ENCODE data around the gene YEATS2. TPM values are rescaled to one million over a fixed set of nuclear protein-coding genes. Genes with fewer than 3 reads are reported as not detected.
"Not testable (repeated sequence)": the region's sequence is repeated elsewhere in the genome, so short reads cannot be mapped to it uniquely, and the experiment has no call there.

YEATS2 gene
- total RNA-seq, 1 donor from 2014 or later: 9.0 TPM

DNA sequence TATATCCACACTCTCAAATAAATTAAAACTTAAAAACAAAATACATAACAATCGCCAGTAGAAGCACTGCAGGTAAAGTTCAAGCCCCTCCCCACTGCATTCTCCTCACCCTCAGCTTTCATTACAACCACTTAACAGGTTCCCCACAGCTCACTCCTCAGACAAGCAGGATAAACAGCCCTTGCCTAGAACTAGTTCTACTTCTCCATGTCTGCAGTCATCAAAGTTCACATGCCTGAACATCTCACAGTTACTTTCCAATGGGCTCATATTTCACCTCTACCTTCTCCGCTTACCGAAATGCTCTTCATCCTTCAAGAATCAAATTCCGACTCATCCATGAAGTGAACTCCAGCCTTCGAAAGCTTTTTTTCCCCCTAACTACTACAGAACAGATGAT lies 4.1 kb downstream of the YEATS2 start:
- intact Hi-C loops (cut with DNase I): no loop called here
- DNase-seq (ENCODE audit: missing footprints) (no peak), ATAC-seq (no peak)

DNA sequence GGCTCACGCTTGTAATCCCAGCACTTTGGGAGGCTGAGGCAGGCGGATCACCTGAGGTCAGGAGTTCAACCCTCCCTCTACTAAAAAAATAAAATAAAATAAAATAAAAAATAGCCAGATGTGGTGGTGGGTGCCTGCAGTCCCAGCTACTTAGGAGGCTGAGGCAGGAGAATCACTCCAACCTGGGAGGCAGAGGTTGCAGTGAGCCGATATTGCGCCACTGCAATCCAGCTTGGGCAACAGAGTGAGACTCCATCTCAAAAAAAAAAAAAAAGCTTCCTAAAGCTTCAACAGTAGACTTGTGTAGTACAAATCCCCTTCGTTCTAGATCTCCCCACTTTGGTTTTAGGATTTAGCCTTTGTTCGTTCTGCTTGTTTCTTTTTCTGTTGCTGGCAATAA lies 6.3 kb downstream of the YEATS2 start:
- DNase-seq (ENCODE audit: missing footprints); ATAC-seq; intact Hi-C loops (cut with DNase I): not testable (repeated sequence)

DNA sequence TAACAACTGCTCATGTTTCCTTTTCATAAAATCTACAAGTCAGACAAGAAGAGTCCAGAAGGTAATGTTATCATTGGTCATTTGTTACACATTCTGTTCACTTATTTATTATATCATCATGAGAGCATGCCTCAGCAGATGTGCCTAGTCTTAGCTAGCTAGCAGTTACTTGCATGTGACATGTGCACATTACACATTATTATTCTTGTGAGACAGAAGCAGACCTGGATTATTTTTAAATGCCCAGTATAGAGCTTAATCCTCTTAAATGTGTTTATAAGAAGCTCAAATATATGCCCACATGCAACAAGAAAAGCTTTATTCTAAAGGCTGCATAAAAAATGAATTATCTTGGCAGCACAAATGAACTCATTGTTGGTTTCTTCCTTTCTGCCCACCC lies 12.6 kb downstream of the YEATS2 start:
- DNase-seq (ENCODE audit: missing footprints) (no peak), ATAC-seq (no peak)
- intact Hi-C loops (cut with DNase I): no loop called here

DNA sequence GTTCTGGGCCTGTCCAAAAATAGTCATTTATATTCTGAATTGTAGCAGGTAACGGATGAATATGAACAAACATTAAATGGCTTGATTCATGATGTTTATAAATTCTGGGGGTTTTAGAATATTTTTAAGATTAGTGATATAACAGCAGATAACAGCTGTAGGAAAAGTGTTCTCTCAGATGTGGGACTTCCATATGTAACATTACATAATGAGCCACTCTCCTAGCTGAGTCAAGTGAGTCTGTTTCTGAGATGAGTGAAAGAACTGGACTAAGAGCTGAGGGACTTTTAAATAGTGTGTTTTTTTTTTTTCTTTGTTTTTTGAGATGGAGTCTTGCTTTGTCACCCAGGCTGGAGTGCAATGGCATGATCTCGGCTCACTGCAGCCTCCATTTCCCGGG lies 13.9 kb downstream of the YEATS2 start:
- DNase-seq (ENCODE audit: missing footprints) (no peak), ATAC-seq (no peak)
- intact Hi-C loops (cut with DNase I): no loop called here

DNA sequence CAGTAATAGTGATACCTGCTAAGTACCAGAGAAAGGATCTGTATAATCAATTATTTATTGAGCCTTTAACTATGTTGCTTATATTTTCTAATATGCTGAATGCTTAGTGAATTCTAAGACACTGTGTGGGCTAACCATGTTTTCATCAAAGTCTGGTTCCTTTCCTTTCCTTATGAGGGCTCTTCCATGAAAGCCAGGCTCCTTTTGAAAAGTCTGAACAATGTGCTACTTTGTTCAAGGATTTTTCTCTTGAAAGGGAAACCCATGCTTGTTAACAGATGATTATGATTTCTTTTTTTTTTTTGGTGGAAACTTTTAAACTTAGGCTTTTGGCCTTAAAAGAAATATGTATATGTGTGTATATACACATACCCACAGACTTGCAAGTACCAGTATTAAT lies 17.0 kb downstream of the YEATS2 start:
- ATAC-seq (no peak), DNase-seq (ENCODE audit: missing footprints) (no peak)
- intact Hi-C loops (cut with DNase I): no loop called here

DNA sequence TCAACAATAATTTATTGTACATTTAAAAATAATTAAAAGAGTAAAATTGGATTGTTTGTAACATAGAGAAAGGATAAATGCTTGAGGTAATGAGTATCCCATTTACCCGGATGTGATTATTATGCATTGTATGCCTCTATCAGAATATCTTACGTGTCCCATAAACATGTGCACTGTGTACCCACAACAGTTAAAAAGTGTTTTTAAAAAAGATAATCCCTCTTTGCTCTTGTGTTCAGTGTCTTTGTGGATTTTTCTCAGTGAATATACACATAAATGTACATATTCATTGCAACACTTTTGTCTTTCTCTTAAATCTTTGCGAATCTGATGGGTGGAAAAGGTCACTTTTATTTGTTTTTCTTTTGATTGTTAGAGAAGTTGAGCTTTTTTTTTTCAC lies 20.4 kb downstream of the YEATS2 start:
- intact Hi-C loops (cut with DNase I): no loop called here
- no peak for DNase-seq (ENCODE audit: missing footprints)
- ATAC-seq: no peak

DNA sequence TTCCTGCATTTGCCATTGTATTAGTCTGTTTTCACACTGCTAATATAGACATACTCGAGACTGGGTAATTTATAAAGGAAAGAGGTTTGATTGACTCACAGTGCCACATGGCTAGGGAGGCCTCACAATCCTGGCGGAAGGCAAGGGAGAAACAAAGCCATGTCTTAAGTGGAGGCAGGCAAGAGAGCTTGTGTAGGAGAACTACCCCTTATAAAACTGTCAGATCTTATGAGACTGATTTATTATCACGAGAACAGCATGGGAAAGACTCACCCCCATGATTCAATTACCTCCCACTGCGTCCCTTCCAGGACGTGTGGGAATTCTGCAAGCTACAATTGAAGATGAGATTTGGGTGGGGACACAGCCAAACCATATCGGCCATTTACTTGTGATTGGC lies 27.8 kb downstream of the YEATS2 start:
- intact Hi-C loops (cut with DNase I): no loop called here
- no peak for ATAC-seq
- DNase-seq (ENCODE audit: missing footprints): no peak

DNA sequence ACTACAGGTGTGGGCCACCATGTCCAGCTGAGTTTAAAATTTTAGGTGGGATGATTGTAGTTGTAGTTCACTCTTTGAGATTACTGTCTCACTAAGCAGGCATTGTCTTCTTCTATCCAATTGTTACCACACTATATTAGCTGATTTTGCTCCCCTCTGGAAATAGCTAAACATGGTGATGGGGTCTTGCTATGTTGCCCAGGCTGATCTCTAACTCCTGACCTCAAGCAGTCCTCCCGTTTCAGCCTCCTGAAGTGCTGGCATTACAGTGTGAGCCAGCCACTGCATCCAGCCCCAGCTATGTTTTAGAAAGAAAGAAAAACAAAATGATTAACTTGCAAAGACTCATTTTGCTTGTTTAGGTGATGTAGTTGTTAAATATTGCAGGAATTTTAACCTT lies 30.6 kb downstream of the YEATS2 start:
- intact Hi-C loops (cut with DNase I): no loop called here
- no peak for ATAC-seq
- no peak for DNase-seq (ENCODE audit: missing footprints)

DNA sequence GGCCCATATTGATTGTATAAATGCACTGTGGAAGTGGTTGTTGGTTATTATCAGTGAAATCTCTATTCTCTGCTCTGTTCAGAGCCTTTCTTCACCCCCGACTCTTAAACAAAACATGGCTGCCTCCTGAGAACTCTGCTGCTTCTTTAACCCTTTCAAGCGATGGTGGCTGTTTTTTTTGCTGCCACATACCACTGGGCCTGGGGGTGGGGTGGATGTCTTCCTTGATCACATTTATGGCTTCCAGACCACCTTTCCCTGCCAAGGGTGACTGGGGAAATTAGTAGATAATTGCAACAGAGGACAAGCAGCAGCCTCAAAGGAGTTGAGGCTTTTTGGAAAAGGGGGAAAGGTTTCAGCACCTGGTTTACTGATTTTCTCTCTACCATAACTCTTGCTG lies 32.8 kb downstream of the YEATS2 start:
- intact Hi-C loops (cut with DNase I): no loop called here
- ATAC-seq: no peak
- no peak for DNase-seq (ENCODE audit: missing footprints)

DNA sequence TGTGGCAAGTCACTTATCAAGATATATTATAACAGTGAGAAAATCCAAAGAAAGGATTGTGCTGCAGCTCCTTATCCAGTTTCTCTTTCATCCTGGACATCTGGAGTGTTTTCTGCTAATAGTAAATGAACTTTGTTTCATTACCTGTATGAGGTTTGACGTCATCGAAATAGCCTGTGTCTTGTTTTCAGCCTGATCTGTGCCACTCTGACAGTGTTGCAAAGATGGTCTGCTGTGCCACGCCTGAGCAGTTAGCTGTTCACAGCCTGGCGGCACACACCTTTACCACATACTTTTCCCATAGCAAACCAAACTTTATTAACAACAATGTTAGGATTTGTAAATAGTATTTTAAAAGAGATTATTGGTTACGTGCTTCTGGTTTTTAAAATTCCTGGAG lies 34.0 kb downstream of the YEATS2 start:
- intact Hi-C loops (cut with DNase I): no loop called here
- no peak for ATAC-seq
- DNase-seq (ENCODE audit: missing footprints): no peak

DNA sequence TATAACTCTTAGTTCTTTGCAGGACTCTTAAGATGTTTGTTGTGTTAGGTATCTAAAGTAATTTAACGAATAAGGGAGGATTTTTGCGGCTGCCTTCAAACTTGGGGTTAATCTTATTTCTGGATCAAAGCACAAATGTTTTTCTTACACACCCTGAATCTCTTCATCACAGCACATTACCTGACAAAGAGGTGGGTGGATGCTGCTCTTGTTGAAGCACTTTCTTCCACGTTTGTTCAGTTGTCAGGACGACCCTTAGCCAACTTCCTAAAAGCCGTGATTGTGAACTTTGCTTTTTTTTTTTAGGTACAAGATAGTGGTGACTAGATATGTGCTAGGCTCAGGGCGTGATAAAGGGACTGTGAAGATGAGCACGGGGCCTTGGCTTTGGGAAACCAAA lies 36.0 kb downstream of the YEATS2 start:
- intact Hi-C loops (cut with DNase I): no loop called here
- ATAC-seq (no peak), DNase-seq (ENCODE audit: missing footprints) (no peak)

DNA sequence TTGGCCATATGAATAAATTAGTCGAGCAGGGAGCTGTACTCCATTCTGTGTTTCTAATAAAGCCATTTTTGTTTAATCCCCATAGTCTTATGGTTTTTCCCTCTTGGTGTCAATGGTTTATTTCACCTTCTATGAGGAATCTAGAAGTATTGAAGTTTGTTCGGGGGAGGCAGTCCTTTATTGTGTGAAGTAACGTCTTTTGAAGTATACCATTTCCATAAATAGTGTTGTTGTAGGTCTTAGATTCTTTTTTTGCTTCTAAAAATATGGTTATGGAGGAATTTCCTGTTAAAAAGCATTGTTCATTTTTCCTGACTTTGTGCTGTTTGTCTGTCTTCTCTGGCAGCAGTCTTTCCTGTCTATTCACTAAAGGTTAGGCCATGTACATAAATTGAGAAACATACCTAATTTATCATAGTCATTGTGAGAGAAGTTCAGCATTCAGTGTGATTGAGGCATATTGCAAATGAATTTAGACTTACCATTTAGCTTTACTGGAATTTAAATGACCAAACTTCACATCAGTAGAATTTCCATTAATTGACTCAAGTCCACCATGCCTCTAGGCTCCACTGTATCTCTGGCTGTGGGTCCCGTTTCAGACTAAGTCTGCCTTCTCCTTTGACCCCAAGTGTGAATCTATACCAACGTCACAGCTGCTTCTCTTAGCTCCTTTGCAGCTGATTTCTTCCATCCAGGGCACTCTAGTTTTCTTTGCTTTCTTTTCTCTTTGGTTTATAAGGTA lies 37.3 kb downstream of the YEATS2 start:
- intact Hi-C loops (cut with DNase I): no loop called here
- DNase-seq (ENCODE audit: missing footprints) (no peak), ATAC-seq (no peak)

DNA sequence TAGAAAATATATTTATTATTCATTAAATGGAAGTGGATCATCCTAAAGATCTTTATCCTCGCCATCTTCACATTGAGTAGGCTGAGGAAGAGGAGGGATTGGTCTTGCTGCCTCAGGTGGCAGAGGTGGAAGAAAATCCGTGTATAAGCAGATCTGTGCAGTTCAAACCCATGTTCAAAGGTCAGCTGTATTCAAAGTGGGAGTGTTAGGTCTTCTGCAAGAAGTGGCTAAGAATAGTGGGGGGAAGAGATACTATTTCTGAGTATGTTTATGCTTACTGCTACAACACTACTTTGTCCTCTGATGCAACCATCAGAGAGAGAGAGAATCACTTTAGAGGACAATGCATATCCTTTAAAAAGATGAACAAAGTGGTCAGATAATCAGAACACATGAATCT lies 39.5 kb downstream of the YEATS2 start:
- DNase-seq (ENCODE audit: missing footprints) (no peak), ATAC-seq (no peak)
- intact Hi-C loops (cut with DNase I): no loop called here

DNA sequence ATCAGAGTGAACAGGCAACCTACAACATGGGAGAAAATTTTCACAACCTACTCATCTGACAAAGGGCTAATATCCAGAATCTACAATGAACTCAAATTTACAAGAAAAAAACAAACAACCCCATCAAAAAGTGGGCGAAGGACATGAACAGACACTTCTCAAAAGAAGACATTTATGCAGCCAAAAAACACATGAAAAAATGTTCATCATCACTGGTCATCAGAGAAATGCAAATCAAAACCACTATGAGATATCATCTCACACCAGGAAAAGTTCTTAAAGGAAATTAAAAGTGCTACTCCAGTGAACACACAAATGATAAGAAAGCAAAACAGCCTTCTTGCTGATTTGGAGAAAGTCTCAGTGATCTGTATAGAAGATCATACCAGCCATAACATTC lies 42.6 kb downstream of the YEATS2 start:
- DNase-seq (ENCODE audit: missing footprints); intact Hi-C loops (cut with DNase I); ATAC-seq: not testable (repeated sequence)

DNA sequence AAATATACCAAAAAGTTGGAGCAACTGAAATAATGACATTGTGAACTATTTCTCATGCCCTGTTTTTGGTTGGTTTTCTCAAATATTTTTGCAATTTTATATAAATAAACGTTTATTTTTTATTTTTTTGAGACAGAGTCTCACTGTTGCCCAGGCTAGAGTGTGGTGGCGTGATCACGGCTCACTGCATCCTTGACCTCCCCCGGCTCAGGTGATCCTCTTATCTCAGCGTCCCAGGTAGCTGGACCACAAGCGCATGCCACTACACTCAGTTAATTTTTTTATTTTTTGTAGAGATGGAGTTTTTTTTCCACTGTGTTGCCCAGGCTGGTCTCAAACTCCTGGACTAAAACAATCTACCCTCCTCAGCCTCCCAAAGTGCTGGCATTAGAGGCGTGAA lies 45.6 kb downstream of the YEATS2 start:
- DNase-seq (ENCODE audit: missing footprints): no peak
- no peak for ATAC-seq

DNA sequence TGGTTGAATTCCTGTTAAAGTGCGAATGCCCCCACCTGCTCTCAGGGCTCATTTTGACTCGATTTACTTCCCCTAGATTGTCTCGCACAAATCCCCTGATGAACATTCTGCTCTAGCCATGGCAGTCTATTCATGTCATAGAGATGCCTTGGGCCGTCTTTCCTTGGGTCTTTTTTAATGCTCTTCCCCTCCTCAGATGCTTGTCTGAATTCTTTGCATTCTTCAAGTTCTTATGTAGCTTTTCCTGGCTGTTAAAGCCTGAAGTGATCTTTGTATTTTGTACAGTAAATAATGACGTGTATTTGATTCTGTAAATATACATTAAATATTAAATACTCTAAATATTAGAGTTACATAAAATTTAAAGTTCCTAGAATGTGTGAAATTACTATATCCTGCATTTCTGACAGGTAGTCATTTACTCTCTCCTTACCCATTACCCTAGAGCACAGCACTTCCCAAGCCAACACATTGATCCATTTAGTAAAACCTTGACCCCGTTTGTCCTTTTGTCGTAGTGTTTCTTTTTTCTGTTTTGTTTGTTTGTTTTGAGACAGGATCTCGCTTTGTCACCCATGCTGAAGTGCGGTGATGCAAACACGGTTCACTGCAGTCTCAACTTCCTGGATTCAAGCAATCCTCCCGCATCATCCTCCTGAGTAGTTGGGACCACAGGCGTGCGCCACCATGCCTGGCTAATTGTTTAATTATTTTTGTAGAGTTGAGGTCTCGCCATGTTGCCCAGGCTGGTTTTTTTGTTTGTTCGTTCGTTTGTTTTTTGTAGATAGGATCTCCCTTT lies 47.9 kb downstream of the YEATS2 start:
- intact Hi-C loops (cut with DNase I): no loop called here
- DNase-seq (ENCODE audit: missing footprints) (no peak), ATAC-seq (no peak)

More for the DNA sequence above, 45.6 kb downstream of the YEATS2 start:
- intact Hi-C loops (cut with DNase I): no loop called here

DNA sequence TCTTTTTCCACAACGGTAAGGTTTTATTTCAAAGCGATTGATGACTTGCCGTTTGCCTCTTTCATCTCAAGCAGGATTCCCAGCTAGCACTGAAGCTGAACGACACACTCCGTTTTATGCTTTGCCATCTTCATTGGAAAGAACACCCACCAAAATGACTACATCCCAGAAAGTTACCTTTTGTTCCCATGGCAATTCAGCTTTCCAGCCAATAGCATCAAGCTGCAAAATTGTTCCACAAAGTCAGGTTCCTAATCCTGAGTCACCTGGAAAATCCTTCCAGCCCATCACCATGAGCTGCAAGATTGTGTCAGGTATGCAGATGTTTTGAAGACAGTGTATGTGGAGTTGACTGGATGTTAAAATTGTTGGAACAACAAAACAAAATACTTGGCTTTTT lies 56.5 kb downstream of the YEATS2 start:
- DNase-seq (ENCODE audit: missing footprints) (no peak), ATAC-seq (no peak)
- intact Hi-C loops (cut with DNase I): no loop called here

DNA sequence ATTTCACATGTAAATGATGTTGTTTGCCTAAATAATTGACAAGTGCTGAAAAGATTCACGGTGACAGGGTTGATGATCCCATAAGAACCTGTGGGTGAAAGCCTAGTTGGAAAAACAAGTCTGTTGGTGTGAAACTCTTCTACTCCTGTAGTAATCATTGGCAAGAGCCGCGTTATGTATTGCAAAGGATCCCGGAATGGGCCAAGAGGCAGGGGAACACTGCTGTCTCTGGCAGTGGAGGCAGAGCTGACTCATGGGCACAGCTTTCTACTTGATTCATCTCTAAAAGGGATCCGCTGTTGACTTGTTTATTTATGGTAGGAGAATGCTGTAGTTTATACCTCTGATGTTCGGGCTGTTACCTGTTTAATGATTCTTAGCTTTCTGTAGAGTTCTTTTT lies 64.7 kb downstream of the YEATS2 start:
- ATAC-seq (no peak), DNase-seq (ENCODE audit: missing footprints) (no peak)
- intact Hi-C loops (cut with DNase I): loop anchor here (10.0 kb wide), 1 partner anchor 128 kb away; the partner anchor contains the start of gene KLHL24

DNA sequence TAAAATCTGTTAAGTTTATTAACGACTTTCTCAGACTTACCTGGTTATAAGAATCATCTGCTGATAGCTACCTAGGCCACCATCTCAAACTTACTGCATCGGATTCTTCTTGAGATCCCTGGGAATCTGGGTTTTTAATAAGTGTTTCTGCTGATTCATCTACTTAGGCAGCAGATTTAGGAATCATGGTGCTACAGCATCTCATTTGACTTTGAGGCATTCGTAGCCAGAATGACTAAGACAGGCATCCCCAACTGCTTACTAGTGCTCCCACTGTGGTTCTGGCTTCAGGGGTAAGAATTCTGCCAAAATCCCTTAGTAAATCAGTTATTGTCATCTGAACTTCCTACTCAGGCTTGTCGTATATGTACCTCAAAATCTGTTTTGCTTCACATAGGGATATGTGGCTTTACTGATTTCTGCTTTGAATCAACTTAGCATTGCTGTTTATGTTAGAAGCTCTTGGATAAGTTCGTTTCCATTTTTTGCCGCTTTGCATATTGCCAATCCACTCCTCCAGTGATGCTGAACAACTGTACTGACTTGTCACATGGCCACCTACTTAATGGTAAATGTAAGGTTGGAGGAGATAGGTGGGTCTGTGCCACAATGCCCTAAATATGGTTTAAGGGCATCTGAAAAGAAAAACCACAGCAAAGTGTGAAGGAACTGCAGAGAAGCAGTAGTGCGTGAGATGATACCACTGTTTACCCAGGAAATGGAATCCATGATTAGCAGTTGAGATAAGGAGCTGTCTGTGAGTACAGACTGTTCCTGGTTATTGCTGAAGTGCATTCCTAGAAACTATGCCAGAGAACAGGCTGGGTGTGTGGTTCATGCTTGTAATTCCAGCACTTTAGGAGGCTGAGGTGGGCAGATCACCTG lies 67.5 kb downstream of the YEATS2 start:
- ATAC-seq (no peak), DNase-seq (ENCODE audit: missing footprints) (no peak)
- intact Hi-C loops (cut with DNase I): loop anchor here (10.0 kb wide), 1 partner anchor 130 kb away; the partner anchor contains the start of gene KLHL24
